ENCODE results near the gene NANS.
"Not testable (repeated sequence)": the region's sequence is repeated elsewhere in the genome, so short reads cannot be mapped to it uniquely, and the experiment has no call there.

The NANS gene

GRCh38 chr9:98104445-98104881, 47.9 kb downstream of the NANS start:
- no peak for DNase-seq

- no peak for DNase-seq
Measured at GRCh38 chr9:98105006-98105405, 48.5 kb downstream of the NANS start.

- no peak for DNase-seq
Measured at GRCh38 chr9:98107926-98108325, 51.4 kb downstream of the NANS start.

GRCh38 chr9:98108531-98109031, 52.0 kb downstream of the NANS start:
- DNase-seq, result no peak

GRCh38 chr9:98109052-98109451, 52.5 kb downstream of the NANS start:
- DNase-seq, result no peak

- DNase-seq, result not testable (repeated sequence)
Measured at GRCh38 chr9:98117097-98117496, 60.6 kb downstream of the NANS start.

- DNase-seq, result no peak
Measured at GRCh38 chr9:98117984-98118639, 61.6 kb downstream of the NANS start.

GRCh38 chr9:98118640-98119601, 62.4 kb downstream of the NANS start, which contains the start of gene TRIM14:
TSS of gene TRIM14 (minus strand) at chr9:98119222. CDS start at chr9:98119188, 34 bp downstream.
- no peak for DNase-seq

GRCh38 chr9:98120476-98120875, 63.9 kb downstream of the NANS start:
- DNase-seq, result no peak

GRCh38 chr9:98121058-98121457, 64.5 kb downstream of the NANS start:
- DNase-seq, result no peak

- not testable (repeated sequence) for DNase-seq
Measured at GRCh38 chr9:98124091-98124490, 67.6 kb downstream of the NANS start.

- DNase-seq, result no peak
Measured at GRCh38 chr9:98124637-98125426, 68.3 kb downstream of the NANS start.

- DNase-seq, result no peak
Measured at GRCh38 chr9:98127226-98127625, 70.7 kb downstream of the NANS start.

- DNase-seq, result no peak
Measured at GRCh38 chr9:98128316-98128715, 71.8 kb downstream of the NANS start.

- DNase-seq, result no peak
Measured at GRCh38 chr9:98129451-98129881, 72.9 kb downstream of the NANS start.

GRCh38 chr9:98130060-98130459, 73.5 kb downstream of the NANS start:
- not testable (repeated sequence) for DNase-seq

- DNase-seq, result no peak
Measured at GRCh38 chr9:98130576-98131228, 74.2 kb downstream of the NANS start.

- DNase-seq, result no peak
Measured at GRCh38 chr9:98132158-98132557, 75.6 kb downstream of the NANS start.

Data from NCI-H446 (cell line).